Measurements from ENCODE around the gene NREP.

DNA sequence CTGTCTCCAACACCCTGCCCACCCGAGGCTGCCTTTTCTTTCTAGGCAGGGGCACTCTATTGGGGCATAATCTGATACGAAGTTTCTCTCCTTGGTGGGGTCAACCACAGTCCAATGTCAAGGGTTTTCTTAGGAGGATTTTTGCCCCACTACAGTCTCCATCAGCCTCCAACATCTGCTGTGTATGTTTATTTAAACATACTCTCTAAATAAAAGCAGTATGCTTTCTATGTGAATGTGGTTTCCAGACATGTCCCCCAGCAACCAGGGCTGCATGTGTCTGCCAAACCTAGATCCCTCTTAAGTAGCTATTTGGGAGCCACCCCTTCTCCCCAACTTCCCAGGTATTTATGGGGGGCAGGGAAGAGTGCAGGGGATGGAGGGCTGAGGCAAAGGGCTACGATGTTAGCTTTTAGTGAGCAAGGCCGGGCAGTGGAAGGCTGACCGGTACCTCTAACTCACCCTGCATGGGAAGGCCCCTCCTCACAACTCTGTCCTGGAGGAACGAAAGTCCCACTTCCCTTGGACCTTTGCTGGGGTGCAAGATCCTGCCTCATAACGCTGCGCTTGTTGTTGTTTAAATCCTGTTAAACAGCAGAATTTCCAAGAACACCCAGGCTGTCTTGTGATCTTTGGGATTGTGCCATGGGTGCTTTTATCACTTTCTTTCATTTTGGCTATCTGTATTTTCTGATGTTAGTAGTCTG is 75.4 kb downstream of the NREP start:
- TF ChIP-seq, protein P1, sequence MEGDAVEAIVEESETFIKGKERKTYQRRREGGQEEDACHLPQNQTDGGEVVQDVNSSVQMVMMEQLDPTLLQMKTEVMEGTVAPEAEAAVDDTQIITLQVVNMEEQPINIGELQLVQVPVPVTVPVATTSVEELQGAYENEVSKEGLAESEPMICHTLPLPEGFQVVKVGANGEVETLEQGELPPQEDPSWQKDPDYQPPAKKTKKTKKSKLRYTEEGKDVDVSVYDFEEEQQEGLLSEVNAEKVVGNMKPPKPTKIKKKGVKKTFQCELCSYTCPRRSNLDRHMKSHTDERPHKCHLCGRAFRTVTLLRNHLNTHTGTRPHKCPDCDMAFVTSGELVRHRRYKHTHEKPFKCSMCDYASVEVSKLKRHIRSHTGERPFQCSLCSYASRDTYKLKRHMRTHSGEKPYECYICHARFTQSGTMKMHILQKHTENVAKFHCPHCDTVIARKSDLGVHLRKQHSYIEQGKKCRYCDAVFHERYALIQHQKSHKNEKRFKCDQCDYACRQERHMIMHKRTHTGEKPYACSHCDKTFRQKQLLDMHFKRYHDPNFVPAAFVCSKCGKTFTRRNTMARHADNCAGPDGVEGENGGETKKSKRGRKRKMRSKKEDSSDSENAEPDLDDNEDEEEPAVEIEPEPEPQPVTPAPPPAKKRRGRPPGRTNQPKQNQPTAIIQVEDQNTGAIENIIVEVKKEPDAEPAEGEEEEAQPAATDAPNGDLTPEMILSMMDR (IDR thresholded peaks at IDR 0.05; ENCODE audit: extremely low read depth in 1 of 2, insufficient read depth in 1 of 2, low read depth in 1 of 2, low read length in 2 of 2): no peak
- no peak for TF ChIP-seq MYC (IDR thresholded peaks at IDR 0.05; ENCODE audit: low read depth, low read length)
- no peak for TF ChIP-seq POLR2A (IDR thresholded peaks at IDR 0.05; ENCODE audit: low read depth, low read length)
- no peak for TF ChIP-seq EZH2 (IDR thresholded peaks at IDR 0.05; ENCODE audit: borderline replicate concordance, low read depth, low read length, severe bottlenecking)
- no peak for TF ChIP-seq POLR2AphosphoS5 (IDR thresholded peaks at IDR 0.05; ENCODE audit: insufficient read depth, low read depth, low read length)
- TF ChIP-seq MAX (IDR thresholded peaks at IDR 0.05; ENCODE audit: insufficient read depth, insufficient read length): no peak

Measured in endothelial cell of umbilical vein (primary cell).